OCI-LY1 (cell line): ENCODE data around the gene PDCD1LG2.

Experiments used
- EZH2 ChIP-seq: fragments of 200-600 bp; sonication (generic), shearing (Covaris generic); IDR thresholded peaks from 2 replicates; pipeline ENCODE4 v1.8.0; 2017; ENCODE audit warnings: borderline replicate concordance, mixed run types, mild to moderate bottlenecking, antibody characterized with exemption, low read length, moderate library complexity, mixed read lengths
- TF ChIP-seq, protein P1 (sequence below): fragments of 200-600 bp; sonication (generic), shearing (Covaris generic); IDR thresholded peaks from 2 replicates; pipeline ENCODE4 v1.5.1; 2017; ENCODE audit warnings: mild to moderate bottlenecking, antibody characterized with exemption, low read length, moderate library complexity, mixed read lengths

DNA sequence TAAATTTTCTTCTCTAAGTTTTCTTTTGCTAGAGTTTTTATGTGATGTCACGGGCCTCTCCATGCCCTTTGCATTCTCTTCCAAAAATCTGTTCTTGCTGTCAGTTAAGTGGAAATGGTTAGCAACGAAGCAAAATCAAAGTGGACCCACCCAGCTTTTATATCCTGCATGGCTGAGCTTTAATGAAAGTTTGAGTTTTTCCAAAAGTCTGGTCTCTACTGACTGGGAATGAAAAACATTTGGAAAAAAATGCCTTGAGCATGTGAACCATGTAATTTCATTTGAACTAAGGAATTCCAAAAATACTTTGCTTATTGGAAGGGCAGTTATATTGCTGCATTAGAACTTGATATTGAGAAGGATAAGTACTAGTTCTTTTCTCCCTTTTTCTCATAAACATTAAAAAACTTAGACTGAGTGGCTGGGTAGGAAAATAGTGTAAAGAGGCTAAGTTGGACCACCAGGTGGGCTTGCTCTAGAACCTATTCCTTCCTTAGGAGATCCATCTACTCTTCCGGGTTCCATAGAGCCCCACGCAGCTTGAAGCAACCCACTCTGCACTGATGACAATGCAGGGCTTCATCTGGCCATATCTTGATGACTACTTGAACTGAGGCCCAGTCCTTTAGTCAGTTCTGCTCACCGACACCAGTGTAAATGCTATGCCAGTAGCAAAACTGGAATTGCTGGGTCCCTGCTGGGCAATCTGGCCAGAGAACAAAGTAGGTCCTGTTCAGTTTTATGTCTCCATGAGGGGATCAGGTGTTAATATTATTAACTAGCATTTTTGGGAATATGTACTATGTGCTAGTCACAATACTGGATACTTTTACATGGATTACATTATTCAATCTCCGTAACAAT, 101.2 kb downstream of the PDCD1LG2 start:
- TF ChIP-seq, protein P1, sequence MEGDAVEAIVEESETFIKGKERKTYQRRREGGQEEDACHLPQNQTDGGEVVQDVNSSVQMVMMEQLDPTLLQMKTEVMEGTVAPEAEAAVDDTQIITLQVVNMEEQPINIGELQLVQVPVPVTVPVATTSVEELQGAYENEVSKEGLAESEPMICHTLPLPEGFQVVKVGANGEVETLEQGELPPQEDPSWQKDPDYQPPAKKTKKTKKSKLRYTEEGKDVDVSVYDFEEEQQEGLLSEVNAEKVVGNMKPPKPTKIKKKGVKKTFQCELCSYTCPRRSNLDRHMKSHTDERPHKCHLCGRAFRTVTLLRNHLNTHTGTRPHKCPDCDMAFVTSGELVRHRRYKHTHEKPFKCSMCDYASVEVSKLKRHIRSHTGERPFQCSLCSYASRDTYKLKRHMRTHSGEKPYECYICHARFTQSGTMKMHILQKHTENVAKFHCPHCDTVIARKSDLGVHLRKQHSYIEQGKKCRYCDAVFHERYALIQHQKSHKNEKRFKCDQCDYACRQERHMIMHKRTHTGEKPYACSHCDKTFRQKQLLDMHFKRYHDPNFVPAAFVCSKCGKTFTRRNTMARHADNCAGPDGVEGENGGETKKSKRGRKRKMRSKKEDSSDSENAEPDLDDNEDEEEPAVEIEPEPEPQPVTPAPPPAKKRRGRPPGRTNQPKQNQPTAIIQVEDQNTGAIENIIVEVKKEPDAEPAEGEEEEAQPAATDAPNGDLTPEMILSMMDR, result no peak
- TF ChIP-seq EZH2, result no peak
